Measurements from ENCODE around the gene MAMDC2.
"Not testable (repeated sequence)": the region's sequence is repeated elsewhere in the genome, so short reads cannot be mapped to it uniquely, and the experiment has no call there.

Gene MAMDC2

GRCh38 chr9:70160686-70161600, 117.3 kb downstream of the MAMDC2 start:
- no peak overlapping the region for H3K9ac ChIP-seq (ENCODE audit: low read length)
- no peaks in the 10 kb centered on the region for H3K4me1 ChIP-seq (ENCODE audit: control insufficient read depth, insufficient read depth, low read length)
- no peaks in the 10 kb centered on the region for H3K27me3 ChIP-seq (ENCODE audit: control insufficient read depth, insufficient read depth, low read length)
- no peaks in the 10 kb centered on the region for H3K36me3 ChIP-seq (ENCODE audit: control insufficient read depth, insufficient read depth, low read length)
- H3K4me3 ChIP-seq (ENCODE audit: low read length): no peak overlapping the region
- no peaks in the 10 kb centered on the region for H3K9me3 ChIP-seq (ENCODE audit: control insufficient read depth, low read length)

- no peak overlapping the region for H3K9ac ChIP-seq (ENCODE audit: low read length)
- no peaks in the 10 kb centered on the region for H3K9me3 ChIP-seq (ENCODE audit: control insufficient read depth, low read length)
- H3K27me3 ChIP-seq (ENCODE audit: control insufficient read depth, insufficient read depth, low read length): no peaks in the 10 kb centered on the region
- no peak overlapping the region for H3K4me3 ChIP-seq (ENCODE audit: low read length)
- H3K4me1 ChIP-seq (ENCODE audit: control insufficient read depth, insufficient read depth, low read length): no peaks in the 10 kb centered on the region
- no peaks in the 10 kb centered on the region for H3K36me3 ChIP-seq (ENCODE audit: control insufficient read depth, insufficient read depth, low read length)
Observed at GRCh38 chr9:70165006-70165602, 121.5 kb downstream of the MAMDC2 start.

- no peaks in the 10 kb centered on the region for H3K27me3 ChIP-seq (ENCODE audit: control insufficient read depth, insufficient read depth, low read length)
- no peak overlapping the region for H3K4me3 ChIP-seq (ENCODE audit: low read length)
- no peaks in the 10 kb centered on the region for H3K9me3 ChIP-seq (ENCODE audit: control insufficient read depth, low read length)
- no peaks in the 10 kb centered on the region for H3K36me3 ChIP-seq (ENCODE audit: control insufficient read depth, insufficient read depth, low read length)
- no peak overlapping the region for H3K9ac ChIP-seq (ENCODE audit: low read length)
- no peaks in the 10 kb centered on the region for H3K4me1 ChIP-seq (ENCODE audit: control insufficient read depth, insufficient read depth, low read length)
Observed at GRCh38 chr9:70168521-70168920, 124.9 kb downstream of the MAMDC2 start.

GRCh38 chr9:70169222-70169621, 125.6 kb downstream of the MAMDC2 start:
- H3K9ac ChIP-seq (ENCODE audit: low read length): no peak overlapping the region
- no peaks in the 10 kb centered on the region for H3K27me3 ChIP-seq (ENCODE audit: control insufficient read depth, insufficient read depth, low read length)
- H3K4me1 ChIP-seq (ENCODE audit: control insufficient read depth, insufficient read depth, low read length): no peaks in the 10 kb centered on the region
- no peaks in the 10 kb centered on the region for H3K9me3 ChIP-seq (ENCODE audit: control insufficient read depth, low read length)
- no peaks in the 10 kb centered on the region for H3K36me3 ChIP-seq (ENCODE audit: control insufficient read depth, insufficient read depth, low read length)
- H3K4me3 ChIP-seq (ENCODE audit: low read length): no peak overlapping the region

- H3K9me3 ChIP-seq (ENCODE audit: control insufficient read depth, low read length): no peaks in the 10 kb centered on the region
- no peak overlapping the region for H3K4me3 ChIP-seq (ENCODE audit: low read length)
- H3K27me3 ChIP-seq (ENCODE audit: control insufficient read depth, insufficient read depth, low read length): no peaks in the 10 kb centered on the region
- no peaks in the 10 kb centered on the region for H3K4me1 ChIP-seq (ENCODE audit: control insufficient read depth, insufficient read depth, low read length)
- H3K9ac ChIP-seq (ENCODE audit: low read length): no peak overlapping the region
- no peaks in the 10 kb centered on the region for H3K36me3 ChIP-seq (ENCODE audit: control insufficient read depth, insufficient read depth, low read length)
Observed at GRCh38 chr9:70170151-70170790, 126.6 kb downstream of the MAMDC2 start.

- Histone ChIP-seq H3K27me3 (ENCODE audit: control insufficient read depth, insufficient read depth, low read length) (no peaks in the 10 kb centered on the region), H3K9ac (ENCODE audit: low read length) (no peak overlapping the region), H3K9me3 (ENCODE audit: control insufficient read depth, low read length) (no peaks in the 10 kb centered on the region), H3K4me1 (ENCODE audit: control insufficient read depth, insufficient read depth, low read length) (no peaks in the 10 kb centered on the region), H3K4me3 (ENCODE audit: low read length) (no peak overlapping the region), H3K36me3 (ENCODE audit: control insufficient read depth, insufficient read depth, low read length) (no peaks in the 10 kb centered on the region)
Observed at GRCh38 chr9:70172532-70172931, 128.9 kb downstream of the MAMDC2 start.

- no peaks in the 10 kb centered on the region for H3K4me1 ChIP-seq (ENCODE audit: control insufficient read depth, insufficient read depth, low read length)
- H3K9ac ChIP-seq (ENCODE audit: low read length): no peak overlapping the region
- no peaks in the 10 kb centered on the region for H3K9me3 ChIP-seq (ENCODE audit: control insufficient read depth, low read length)
- H3K36me3 ChIP-seq (ENCODE audit: control insufficient read depth, insufficient read depth, low read length): no peaks in the 10 kb centered on the region
- H3K27me3 ChIP-seq (ENCODE audit: control insufficient read depth, insufficient read depth, low read length): no peaks in the 10 kb centered on the region
- no peak overlapping the region for H3K4me3 ChIP-seq (ENCODE audit: low read length)
Observed at GRCh38 chr9:70177121-70177520, 133.5 kb downstream of the MAMDC2 start.

- H3K36me3 ChIP-seq (ENCODE audit: control insufficient read depth, insufficient read depth, low read length): no peaks in the 10 kb centered on the region
- H3K4me1 ChIP-seq (ENCODE audit: control insufficient read depth, insufficient read depth, low read length): no peaks in the 10 kb centered on the region
Observed at GRCh38 chr9:70192707-70193106, 149.1 kb downstream of the MAMDC2 start.

GRCh38 chr9:70195456-70195855, 151.8 kb downstream of the MAMDC2 start:
- Histone ChIP-seq H3K9me3 (ENCODE audit: control insufficient read depth, low read length) (no peaks in the 10 kb centered on the region), H3K36me3 (ENCODE audit: control insufficient read depth, insufficient read depth, low read length) (no peaks in the 10 kb centered on the region), H3K27me3 (ENCODE audit: control insufficient read depth, insufficient read depth, low read length) (no peaks in the 10 kb centered on the region), H3K4me3 (ENCODE audit: low read length) (no peak overlapping the region), H3K4me1 (ENCODE audit: control insufficient read depth, insufficient read depth, low read length) (no peaks in the 10 kb centered on the region), H3K9ac (ENCODE audit: low read length) (no peak overlapping the region)

More at GRCh38 chr9:70192707-70193106, 149.1 kb downstream of the MAMDC2 start:
- Histone ChIP-seq H3K4me3 (ENCODE audit: low read length) (no peak overlapping the region), H3K27me3 (ENCODE audit: control insufficient read depth, insufficient read depth, low read length) (no peaks in the 10 kb centered on the region), H3K9ac (ENCODE audit: low read length) (no peak overlapping the region), H3K9me3 (ENCODE audit: control insufficient read depth, low read length) (no peaks in the 10 kb centered on the region)

- no peak overlapping the region for H3K9ac ChIP-seq (ENCODE audit: low read length)
- no peaks in the 10 kb centered on the region for H3K9me3 ChIP-seq (ENCODE audit: control insufficient read depth, low read length)
Observed at GRCh38 chr9:70197216-70198044, 153.8 kb downstream of the MAMDC2 start.

GRCh38 chr9:70204743-70205142, 161.1 kb downstream of the MAMDC2 start:
- H3K9ac ChIP-seq (ENCODE audit: low read length): not testable (repeated sequence)

More at GRCh38 chr9:70197216-70198044, 153.8 kb downstream of the MAMDC2 start:
- H3K27me3 ChIP-seq (ENCODE audit: control insufficient read depth, insufficient read depth, low read length): no peaks in the 10 kb centered on the region
- no peaks in the 10 kb centered on the region for H3K4me1 ChIP-seq (ENCODE audit: control insufficient read depth, insufficient read depth, low read length)
- H3K36me3 ChIP-seq (ENCODE audit: control insufficient read depth, insufficient read depth, low read length): no peaks in the 10 kb centered on the region
- no peak overlapping the region for H3K4me3 ChIP-seq (ENCODE audit: low read length)

More at GRCh38 chr9:70204743-70205142, 161.1 kb downstream of the MAMDC2 start:
- H3K4me3 ChIP-seq (ENCODE audit: low read length); H3K9me3 ChIP-seq (ENCODE audit: control insufficient read depth, low read length); H3K4me1 ChIP-seq (ENCODE audit: control insufficient read depth, insufficient read depth, low read length); H3K36me3 ChIP-seq (ENCODE audit: control insufficient read depth, insufficient read depth, low read length); H3K27me3 ChIP-seq (ENCODE audit: control insufficient read depth, insufficient read depth, low read length): not testable (repeated sequence)
